ENCODE results near the gene PNO1.

The PNO1 gene

DNA sequence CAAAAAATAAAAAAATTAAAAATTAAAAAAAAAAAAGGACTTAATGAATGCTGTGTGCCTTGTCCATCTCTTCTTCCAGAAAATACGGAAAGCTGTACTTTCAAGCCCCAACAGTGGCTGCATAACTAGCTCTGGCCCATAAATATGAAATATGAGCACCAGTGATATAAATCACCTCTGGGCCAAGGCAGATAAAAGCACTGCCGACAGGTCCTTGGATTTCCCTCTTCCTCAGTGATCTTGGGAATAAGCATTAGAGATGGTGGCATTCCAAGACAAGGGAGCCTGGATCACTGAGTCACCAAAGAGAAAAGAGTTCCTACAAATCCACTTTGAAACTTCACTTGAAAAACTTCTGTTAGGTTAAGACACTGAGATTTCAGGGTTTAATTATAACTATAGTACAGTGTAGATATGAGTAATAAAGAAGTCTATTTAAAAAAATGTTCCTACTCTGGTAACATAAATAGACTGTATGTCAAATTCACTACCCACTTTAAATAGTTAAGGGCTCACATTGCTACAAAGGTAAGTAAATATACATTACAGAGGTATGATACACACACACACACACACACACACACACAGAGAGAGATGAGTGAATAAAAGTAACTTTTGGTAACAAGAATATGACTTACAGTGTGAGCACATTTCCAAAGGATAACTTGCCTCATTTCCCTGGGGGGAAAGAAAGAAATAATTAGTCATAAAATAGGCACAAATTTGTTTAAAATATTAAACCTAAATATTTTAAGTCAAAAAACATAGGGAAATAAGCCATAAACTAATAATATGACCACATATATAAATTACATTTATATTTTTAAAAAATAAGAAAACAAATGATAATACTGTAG, 59.0 kb downstream of the PNO1 start:
- ChIA-PET POLR2A (no interaction called here), CTCF (interaction anchor here (0.6 kb wide), 1 partner anchor 213 kb away, joined by 4 read pairs; no protein-coding TSS in a partner anchor)
- DNase-seq (ENCODE audit: extremely low spot score) = peak; percentile 23
- TF ChIP-seq ZNF384 (IDR thresholded peaks at IDR 0.05) (no peak), BHLHE40 (IDR thresholded peaks at IDR 0.05; ENCODE audit: borderline replicate concordance) (no peak), SP1 (IDR thresholded peaks at IDR 0.05) (no peak), NFRKB (IDR thresholded peaks at IDR 0.05) (no peak), TARDBP (IDR thresholded peaks at IDR 0.05) (no peak), FOXK2 (IDR thresholded peaks at IDR 0.05) (no peak), PKNOX1 (IDR thresholded peaks at IDR 0.05) (peak; percentile 95)

GRCh38 chr2:68217729-68218128, 60.0 kb downstream of the PNO1 start:
- ChIA-PET POLR2A (no interaction called here), CTCF (no interaction called here)
- DNase-seq (ENCODE audit: extremely low spot score) = no peak

DNA sequence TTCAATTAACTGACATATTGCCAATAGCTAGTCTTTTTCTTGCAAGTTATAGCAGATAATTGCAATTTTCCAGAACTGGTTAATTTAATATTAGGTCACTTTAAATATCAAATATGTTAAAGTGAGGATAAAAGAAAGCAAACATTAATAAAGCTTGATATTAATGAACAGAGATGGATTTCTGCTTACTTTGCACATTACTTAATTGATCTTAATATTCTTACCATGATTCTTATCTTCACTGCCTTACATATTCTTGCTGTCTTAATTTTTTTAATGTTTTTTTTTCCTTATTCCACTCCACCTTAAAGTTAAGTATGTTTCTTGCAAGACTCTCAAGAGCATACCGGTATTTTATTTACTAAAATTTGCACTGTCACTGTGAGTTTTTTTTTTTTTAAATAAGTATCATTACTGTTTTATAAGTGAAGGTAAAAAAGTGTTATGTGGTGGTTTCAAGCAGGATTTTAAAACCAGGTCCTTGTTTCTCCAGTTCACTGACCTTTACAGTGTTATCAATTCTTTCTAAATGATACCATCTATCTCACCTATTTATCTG, 60.7 kb downstream of the PNO1 start:
- ChIA-PET CTCF (no interaction called here), POLR2A (no interaction called here)
- no peak for TF ChIP-seq FOXK2 (IDR thresholded peaks at IDR 0.05)
- no peak for TF ChIP-seq ZNF384 (IDR thresholded peaks at IDR 0.05)
- no peak for TF ChIP-seq ELF4 (IDR thresholded peaks at IDR 0.05)
- no peak for TF ChIP-seq FOXA1 (IDR thresholded peaks at IDR 0.05)
- TF ChIP-seq FOXM1 (IDR thresholded peaks at IDR 0.05; ENCODE audit: borderline replicate concordance) = no peak
- no peak for TF ChIP-seq BHLHE40 (IDR thresholded peaks at IDR 0.05; ENCODE audit: borderline replicate concordance)
- TF ChIP-seq NFRKB (IDR thresholded peaks at IDR 0.05) = no peak
- TF ChIP-seq ARNT (IDR thresholded peaks at IDR 0.05) = no peak
- TF ChIP-seq LEF1 (IDR thresholded peaks at IDR 0.05; ENCODE audit: borderline replicate concordance) = no peak
- no peak for TF ChIP-seq L3MBTL2 (conservative IDR thresholded peaks at IDR 0.05)
- no peak for TF ChIP-seq CTBP1 (IDR thresholded peaks at IDR 0.05; ENCODE audit: borderline replicate concordance)
- TF ChIP-seq SP1 (IDR thresholded peaks at IDR 0.05) = no peak
- TF ChIP-seq TARDBP (IDR thresholded peaks at IDR 0.05) = no peak
- no peak for DNase-seq (ENCODE audit: extremely low spot score)

More at GRCh38 chr2:68217729-68218128, 60.0 kb downstream of the PNO1 start:
- TF ChIP-seq SP1 (IDR thresholded peaks at IDR 0.05) = no peak
- TF ChIP-seq LEF1 (IDR thresholded peaks at IDR 0.05; ENCODE audit: borderline replicate concordance) = no peak
- TF ChIP-seq FOXM1 (IDR thresholded peaks at IDR 0.05; ENCODE audit: borderline replicate concordance) = no peak
- no peak for TF ChIP-seq PKNOX1 (IDR thresholded peaks at IDR 0.05)
- TF ChIP-seq TARDBP (IDR thresholded peaks at IDR 0.05) = no peak
- TF ChIP-seq SUZ12 (IDR thresholded peaks at IDR 0.05) = no peak
- no peak for TF ChIP-seq ELF4 (IDR thresholded peaks at IDR 0.05)
- no peak for TF ChIP-seq CTBP1 (IDR thresholded peaks at IDR 0.05; ENCODE audit: borderline replicate concordance)
- TF ChIP-seq L3MBTL2 (conservative IDR thresholded peaks at IDR 0.05) = no peak
- no peak for TF ChIP-seq FOXA1 (IDR thresholded peaks at IDR 0.05)
- TF ChIP-seq BHLHE40 (IDR thresholded peaks at IDR 0.05; ENCODE audit: borderline replicate concordance) = no peak
- TF ChIP-seq NFRKB (IDR thresholded peaks at IDR 0.05) = no peak
- no peak for TF ChIP-seq HDGF (IDR thresholded peaks at IDR 0.05; ENCODE audit: borderline replicate concordance)
- no peak for TF ChIP-seq FOXK2 (IDR thresholded peaks at IDR 0.05)
- no peak for TF ChIP-seq ZNF384 (IDR thresholded peaks at IDR 0.05)
- no peak for TF ChIP-seq ARNT (IDR thresholded peaks at IDR 0.05)

DNA sequence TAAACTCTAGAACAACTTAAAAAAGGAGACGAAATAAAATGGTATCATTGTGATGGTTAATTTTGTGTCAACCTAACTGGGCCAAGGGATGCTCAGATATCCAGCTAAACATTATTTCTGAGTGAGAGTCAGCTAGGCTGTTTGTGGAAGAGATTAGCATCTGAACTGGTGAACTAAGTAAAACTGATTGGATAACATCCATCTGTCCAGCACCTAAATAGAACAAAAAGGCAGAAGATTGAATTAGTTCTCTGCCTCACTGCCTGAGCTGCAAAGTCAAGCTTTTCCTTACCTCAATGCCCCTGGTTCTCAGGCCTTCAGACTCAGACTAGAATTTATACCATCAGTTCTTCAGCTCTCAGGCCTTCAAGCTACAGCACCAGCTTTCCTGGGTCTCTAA, 64.6 kb downstream of the PNO1 start:
- ChIA-PET POLR2A (no interaction called here), CTCF (no interaction called here)
- DNase-seq (ENCODE audit: extremely low spot score) = no peak
- TF ChIP-seq SUZ12 (IDR thresholded peaks at IDR 0.05) (no peak), ELF4 (IDR thresholded peaks at IDR 0.05) (no peak), SP1 (IDR thresholded peaks at IDR 0.05) (no peak), BHLHE40 (IDR thresholded peaks at IDR 0.05; ENCODE audit: borderline replicate concordance) (no peak), NFRKB (IDR thresholded peaks at IDR 0.05) (no peak), HDGF (IDR thresholded peaks at IDR 0.05; ENCODE audit: borderline replicate concordance) (no peak), PKNOX1 (IDR thresholded peaks at IDR 0.05) (no peak), ARNT (IDR thresholded peaks at IDR 0.05) (no peak), FOXK2 (IDR thresholded peaks at IDR 0.05) (no peak)

DNA sequence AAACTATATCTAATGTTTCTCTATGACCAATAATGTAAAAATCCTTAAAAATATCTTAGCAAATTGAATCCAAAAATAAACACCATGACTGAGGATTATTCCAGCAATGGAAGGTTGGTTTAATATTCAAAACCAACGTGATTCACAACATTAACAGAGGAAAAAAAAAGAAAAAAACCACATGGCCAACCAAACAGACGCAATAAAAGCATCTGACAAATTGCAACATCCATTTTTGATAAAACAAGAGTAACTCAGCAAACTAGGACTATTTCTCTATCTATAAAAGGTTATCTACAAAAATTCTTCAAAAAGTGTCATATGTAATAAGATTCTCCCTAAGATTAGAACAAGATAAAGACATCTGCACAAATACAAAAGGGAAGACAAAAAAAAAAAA, 65.7 kb downstream of the PNO1 start:
- no peak for DNase-seq (ENCODE audit: extremely low spot score)
- ChIA-PET POLR2A (no interaction called here), CTCF (interaction anchor here (0.6 to 1.3 kb wide), 3 partner anchors 11 to 1871 kb away, joined by 3 read pairs; no protein-coding TSS in a partner anchor)
- TF ChIP-seq NFRKB (IDR thresholded peaks at IDR 0.05) = no peak
- TF ChIP-seq FOXK2 (IDR thresholded peaks at IDR 0.05) = no peak
- TF ChIP-seq FOXM1 (IDR thresholded peaks at IDR 0.05; ENCODE audit: borderline replicate concordance) = no peak
- TF ChIP-seq FOXA1 (IDR thresholded peaks at IDR 0.05) = no peak
- TF ChIP-seq HDGF (IDR thresholded peaks at IDR 0.05; ENCODE audit: borderline replicate concordance) = no peak
- TF ChIP-seq TARDBP (IDR thresholded peaks at IDR 0.05) = no peak
- no peak for TF ChIP-seq SP1 (IDR thresholded peaks at IDR 0.05)
- TF ChIP-seq ZNF384 (IDR thresholded peaks at IDR 0.05) = no peak
- TF ChIP-seq L3MBTL2 (conservative IDR thresholded peaks at IDR 0.05) = no peak
- no peak for TF ChIP-seq SUZ12 (IDR thresholded peaks at IDR 0.05)
- TF ChIP-seq ARNT (IDR thresholded peaks at IDR 0.05) = no peak
- no peak for TF ChIP-seq PKNOX1 (IDR thresholded peaks at IDR 0.05)
- TF ChIP-seq LEF1 (IDR thresholded peaks at IDR 0.05; ENCODE audit: borderline replicate concordance) = no peak
